HCT116 (cell line): ENCODE data around the gene PIK3CD. TPM values are rescaled to one million over a fixed set of nuclear protein-coding genes. Genes with fewer than 3 reads are reported as not detected.

ENCODE experiments used
- ATAC-seq: fragments of 200-7000 bp; cut with Tn5 transposase; 2 replicates; pipeline ENCODE4 v1.9.1; 2020; ENCODE audit warnings: mild to moderate bottlenecking, moderate library complexity
- BruUV-seq: library from RNA; stranded (reverse); fragments of 400-500 nt; replicated peaks from 2 replicates; lab custom pipeline; 2021; lab: Mats Ljungman, UMichigan
- CTCF ChIA-PET: fragments of 300-600 bp; sonication (Branson Sonifier 250); formaldehyde crosslinking; loops from one replicate; lab custom pipeline; 2021; ENCODE audit warnings: antibody characterized with exemption; lab: Charles Lee
- POLR2A ChIA-PET: fragments of 300-600, 350-600 bp; sonication (Branson Sonifier 250); formaldehyde crosslinking; loops from one replicate; lab custom pipeline; 2021; ENCODE audit warnings: antibody characterized with exemption; lab: Charles Lee
- RAD21 ChIA-PET, 2 experiments: fragments of 300-600 bp; sonication (Branson Sonifier 250); formaldehyde crosslinking; loops; one replicate each; lab custom pipeline; 2023; ENCODE audit warnings: low total read pairs in 2 of 2; ENCODE audit not compliant: uncharacterized antibody in 2 of 2, unreplicated experiment in 2 of 2, low non-redundant PET in 1 of 2; lab: Charles Lee
- DNase-seq: peaks from one replicate; pipeline ENCODE4 v3.0.0-alpha.2; 2010; ENCODE audit warnings: low read depth, low spot score
- H2AFZ ChIP-seq: fragments of 200-600 bp; shearing (Covaris generic), sonication (generic); 2 replicates; pipeline ENCODE4 v1.6.1; 2017; ENCODE audit warnings: low read depth, mixed run types, mixed read lengths, antibody characterized with exemption, low read length; ENCODE audit not compliant: poor library complexity, severe bottlenecking
- H3K27ac ChIP-seq: 2 replicates; pipeline ENCODE4 v1.5.1; 2012; ENCODE audit warnings: low read depth, low read length
- H3K27me3 ChIP-seq: fragments of 200-600 bp; sonication (generic); 2 replicates; pipeline ENCODE4 v1.6.1; 2016; ENCODE audit warnings: mixed run types, low read length, mixed read lengths; ENCODE audit not compliant: insufficient read depth
- H3K36me3 ChIP-seq, 2 experiments: fragments of 200-500 bp in 1 of 2; fragments of 200-600 bp in 1 of 2; sonication (Bioruptor generic) in 1 of 2; sonication (generic) in 1 of 2; 2 replicates each; pipeline versions ENCODE4 v1.5.1 to v1.6.1; 2014 to 2016; ENCODE audit warnings: low read length in 2 of 2, inconsistent platforms in 1 of 2, mixed read lengths in 1 of 2, mixed run types in 1 of 2; ENCODE audit not compliant: insufficient read depth in 2 of 2, control insufficient read depth in 1 of 2
- H3K4me1 ChIP-seq, 2 experiments: fragments of 200-600 bp in 1 of 2; sonication (generic) in 1 of 2; 2 replicates each; pipeline versions ENCODE4 v1.5.1 to v1.6.1; 2012 to 2017; ENCODE audit warnings: low read length in 2 of 2, inconsistent platforms in 1 of 2, mild to moderate bottlenecking in 1 of 2, mixed read lengths in 1 of 2, mixed run types in 1 of 2, moderate library complexity in 1 of 2; ENCODE audit not compliant: insufficient read depth in 2 of 2, control insufficient read depth in 1 of 2
- H3K4me2 ChIP-seq: fragments of 200-600 bp; sonication (generic); 2 replicates; pipeline ENCODE4 v1.6.1; 2017; ENCODE audit warnings: mixed run types, low read length, mixed read lengths
- H3K4me3 ChIP-seq, 2 experiments: fragments of 200-600 bp in 1 of 2; sonication (generic) in 1 of 2; replicated peaks in 1 of 2; 2 replicates each; pipeline ENCODE4 v1.5.1; 2011 to 2016; ENCODE audit warnings: low read length in 2 of 2, control low read depth in 1 of 2, low read depth in 1 of 2, mild to moderate bottlenecking in 1 of 2, mixed read lengths in 1 of 2, mixed run types in 1 of 2
- H3K79me2 ChIP-seq: fragments of 200-600 bp; sonication (generic); 2 replicates; pipeline ENCODE4 v1.6.1; 2017; ENCODE audit warnings: mild to moderate bottlenecking, mixed run types, low read length, moderate library complexity, mixed read lengths; ENCODE audit not compliant: insufficient read depth
- H3K9ac ChIP-seq: fragments of 200-600 bp; sonication (generic); 2 replicates; pipeline ENCODE4 v1.6.1; 2016; ENCODE audit warnings: low read length, mixed read lengths
- H3K9me2 ChIP-seq: fragments of 200-600 bp; sonication (generic), shearing (Covaris generic); 2 replicates; pipeline ENCODE4 v1.6.1; 2017; ENCODE audit warnings: mixed run types, mild to moderate bottlenecking, moderate library complexity; ENCODE audit not compliant: insufficient read depth
- H3K9me3 ChIP-seq, 2 experiments: fragments of 200-500 bp in 1 of 2; fragments of 200-600 bp in 1 of 2; sonication (Bioruptor generic) in 1 of 2; sonication (generic) in 1 of 2; 2 replicates each; pipeline ENCODE4 v1.6.1; 2014 to 2017; ENCODE audit warnings: low read length in 2 of 2, mixed read lengths in 2 of 2, inconsistent platforms in 1 of 2, low read depth in 1 of 2, mild to moderate bottlenecking in 1 of 2, mixed run types in 1 of 2, moderate library complexity in 1 of 2; ENCODE audit not compliant: control insufficient read depth in 1 of 2, insufficient read depth in 1 of 2
- H4K20me1 ChIP-seq: fragments of 200-600 bp; sonication (generic), shearing (Covaris generic); 2 replicates; pipeline ENCODE4 v1.6.1; 2017; ENCODE audit warnings: mixed run types, mild to moderate bottlenecking, moderate library complexity; ENCODE audit not compliant: insufficient read depth
- ATF3 ChIP-seq: IDR thresholded peaks from 2 replicates; pipeline ENCODE4 v1.6.1; 2012
- CBX3 ChIP-seq: IDR thresholded peaks from 2 replicates; pipeline ENCODE4 v1.6.1; 2012; ENCODE audit warnings: low read depth
- CTCF ChIP-seq, 3 experiments: fragments of 200-600 bp in 1 of 3; sonication (generic) in 1 of 3; IDR thresholded peaks in 2 of 3; conservative IDR thresholded peaks in 1 of 3; 2 replicates each; pipeline ENCODE4 v1.5.1; 2012 to 2017; ENCODE audit warnings: low read depth in 2 of 3, low read length in 2 of 3, antibody characterized with exemption in 1 of 3, borderline replicate concordance in 1 of 3, control low read depth in 1 of 3, mild to moderate bottlenecking in 1 of 3, mixed read lengths in 1 of 3, mixed run types in 1 of 3, moderate library complexity in 1 of 3; ENCODE audit not compliant: insufficient read depth in 1 of 3
- ELF1 ChIP-seq: IDR thresholded peaks from 2 replicates; pipeline ENCODE4 v1.6.1; 2012; ENCODE audit warnings: low read depth, borderline replicate concordance
- EZH2 ChIP-seq: fragments of 200-600 bp; sonication (generic); IDR thresholded peaks from 2 replicates; pipeline ENCODE4 v1.6.1; 2017; ENCODE audit warnings: antibody characterized with exemption, mixed run types
- EZH2phosphoT487 ChIP-seq: fragments of 200-600 bp; IDR thresholded peaks from 2 replicates; pipeline ENCODE4 v1.6.1; 2018; ENCODE audit warnings: antibody characterized with exemption, borderline replicate concordance
- FOSL1 ChIP-seq: IDR thresholded peaks from 2 replicates; pipeline ENCODE4 v1.6.1; 2012; ENCODE audit warnings: low read depth
- POLR2A ChIP-seq: IDR thresholded peaks from 2 replicates; pipeline ENCODE4 v1.7.0; 2011; ENCODE audit warnings: borderline replicate concordance; ENCODE audit not compliant: insufficient read depth, insufficient read length; ENCODE audit errors: extremely low read depth
- POLR2AphosphoS5 ChIP-seq: IDR thresholded peaks from 2 replicates; pipeline ENCODE4 v1.6.1; 2011; ENCODE audit warnings: mild to moderate bottlenecking, low read depth, low read length, moderate library complexity
- RAD21 ChIP-seq: IDR thresholded peaks from 2 replicates; pipeline ENCODE4 v1.6.1; 2012; ENCODE audit warnings: low read depth, mild to moderate bottlenecking
- SIN3A ChIP-seq: IDR thresholded peaks from 2 replicates; pipeline ENCODE4 v1.6.1; 2012; ENCODE audit warnings: low read depth
- SP1 ChIP-seq: IDR thresholded peaks from 2 replicates; pipeline ENCODE4 v1.6.1; 2012; ENCODE audit warnings: low read depth
- YY1 ChIP-seq: IDR thresholded peaks from 2 replicates; pipeline ENCODE4 v1.6.1; 2011; ENCODE audit warnings: low read length, low read depth, moderate library complexity, mild to moderate bottlenecking; ENCODE audit not compliant: insufficient replicate concordance; ENCODE audit errors: extremely low read depth
- ZBTB33 ChIP-seq: IDR thresholded peaks from 2 replicates; pipeline ENCODE4 v1.6.1; 2011; ENCODE audit warnings: mild to moderate bottlenecking, low read length, moderate library complexity; ENCODE audit not compliant: insufficient replicate concordance; ENCODE audit errors: extremely low read depth
- ZFX ChIP-seq: fragments of 450-650 bp; IDR thresholded peaks from 2 replicates; pipeline ENCODE4 v1.6.1; 2017
- ZNF274 ChIP-seq: fragments of 200-500 bp; sonication (Bioruptor generic); IDR thresholded peaks from 2 replicates; pipeline ENCODE4 v1.6.1; 2014; ENCODE audit warnings: mild to moderate bottlenecking, low read depth, low read length, inconsistent platforms
- intact Hi-C: fragments of 100-400 bp; cut with micrococcal nuclease; formaldehyde crosslinking; loops from 2 replicates; pipeline ENCODE4 v1.10.0; 2022
- total RNA-seq: library from RNA; stranded (reverse); gene quantifications from one replicate; pipeline ENCODE4 v1.2.1, GENCODE V29; 2021; ENCODE audit not compliant: unreplicated experiment

PIK3CD gene
- total RNA-seq, 1 experiment from 2014 or later = 9.2 TPM

GRCh38 chr1:9760824-9761223 lies 109.3 kb downstream of the PIK3CD start (continued):
- TF ChIP-seq EZH2phosphoT487 (no peak), CTCF (IDR thresholded peaks at IDR 0.05 in 2 of 3, conservative IDR thresholded peaks at IDR 0.05 in 1 of 3; ENCODE audit: borderline replicate concordance in 1 of 3, insufficient read depth in 1 of 3, low read depth in 2 of 3, low read length in 2 of 3) (no peak), ZBTB33 (no peak)
- TF ChIP-seq, all 23 proteins: peak for 0

- H3K27me3 ChIP-seq = no peaks in the 10 kb centered on the region
- intact Hi-C loops = no loop called here
- CTCF ChIA-PET = no interaction called here
- BruUV-seq = no TSS peak
- RAD21 ChIA-PET = no interaction called here
- H3K36me3 ChIP-seq = no peaks in the 10 kb centered on the region; a peak in 2 of 4 replicates
- no peak overlapping the region for H3K4me2 ChIP-seq
- H3K9ac ChIP-seq = no peak overlapping the region
- no peaks in the 10 kb centered on the region for H3K9me3 ChIP-seq
- POLR2A ChIA-PET = interaction anchor here (0.5 kb wide), 1 partner anchor 17 kb away, joined by 3 read pairs; no protein-coding TSS in a partner anchor
- no peak overlapping the region for H3K27ac ChIP-seq
- H3K4me1 ChIP-seq = peaks cover 5 to 16% of the 10 kb centered on the region in 2 experiments; a peak in 2 of 4 replicates
- H3K9me2 ChIP-seq = no peaks in the 10 kb centered on the region
- H2AFZ ChIP-seq = no peak overlapping the region
- H3K4me3 ChIP-seq = no peak overlapping the region
- H3K79me2 ChIP-seq = peaks cover 47% of the 10 kb centered on the region
- DNase-seq = no peak
- peaks cover 7% of the 10 kb centered on the region; the same call in 1 of the 2 replicates for H4K20me1 ChIP-seq
- no peak for ATAC-seq
- TF ChIP-seq EZH2phosphoT487 (no peak), RAD21 (no peak), ELF1 (no peak), CBX3 (no peak), SP1 (no peak), CTCF (IDR thresholded peaks at IDR 0.05 in 2 of 3, conservative IDR thresholded peaks at IDR 0.05 in 1 of 3; ENCODE audit: borderline replicate concordance in 1 of 3, insufficient read depth in 1 of 3, low read depth in 2 of 3, low read length in 2 of 3) (no peak), POLR2AphosphoS5 (no peak), ZBTB33 (no peak), SIN3A (no peak), POLR2A (no peak), ZNF274 (no peak), ATF3 (no peak), EZH2 (no peak), FOSL1 (no peak), ZFX (no peak), YY1 (no peak)
Measured at GRCh38 chr1:9761855-9762254, 110.3 kb downstream of the PIK3CD start.
